ENCODE data around the gene PKP3. TPM values are rescaled to one million over a fixed set of nuclear protein-coding genes. Genes with fewer than 3 reads are reported as not detected.
"Not testable (repeated sequence)": the region's sequence is repeated elsewhere in the genome, so short reads cannot be mapped to it uniquely, and the experiment has no call there.

Gene PKP3
- total RNA-seq, 1 experiment from 2014 or later, result 177 TPM

- Mint-ChIP-seq H3K4me1 (ENCODE audit: insufficient read depth, unreplicated experiment) (peaks cover 5% of the 10 kb centered on the region), H3K4me3 (ENCODE audit: unreplicated experiment) (no peak overlapping the region), H3K9me3 (ENCODE audit: unreplicated experiment) (no peaks in the 10 kb centered on the region), H3K36me3 (ENCODE audit: insufficient read depth, unreplicated experiment) (no peaks in the 10 kb centered on the region), H3K27me3 (ENCODE audit: insufficient read depth, unreplicated experiment) (no peaks in the 10 kb centered on the region), H3K27ac (ENCODE audit: low read depth, unreplicated experiment) (no peak overlapping the region)
- TF ChIP-seq CTCF (IDR thresholded peaks at IDR 0.05; ENCODE audit: unreplicated experiment), result no peak
- no peak for DNase-seq (ENCODE audit: unreplicated experiment)
- ChIA-PET CTCF (no interaction called here), POLR2A (interaction anchor here (0.6 kb wide), 1 partner anchor 28 kb away, joined by 3 read pairs; no protein-coding TSS in a partner anchor)
- intact Hi-C loops (cut with micrococcal nuclease), result no loop called here
- no TSS peak for BruUV-seq (replicated peaks)
Observed at GRCh38 chr11:420911-421321, 26.9 kb downstream of the PKP3 start.

GRCh38 chr11:422249-422656, 28.2 kb downstream of the PKP3 start:
- H3K36me3 Mint-ChIP-seq (ENCODE audit: insufficient read depth, unreplicated experiment), result no peaks in the 10 kb centered on the region
- no peak for DNase-seq (ENCODE audit: unreplicated experiment)
- no peak overlapping the region for H3K27ac Mint-ChIP-seq (ENCODE audit: low read depth, unreplicated experiment)
- H3K4me1 Mint-ChIP-seq (ENCODE audit: insufficient read depth, unreplicated experiment), result no peaks in the 10 kb centered on the region
- intact Hi-C loops (cut with micrococcal nuclease), result no loop called here
- H3K4me3 Mint-ChIP-seq (ENCODE audit: unreplicated experiment), result no peak overlapping the region
- no peaks in the 10 kb centered on the region for H3K9me3 Mint-ChIP-seq (ENCODE audit: unreplicated experiment)
- ChIA-PET CTCF (interaction anchor here (0.7 kb wide), 1 partner anchor 179 kb away, joined by 3 read pairs; no protein-coding TSS in a partner anchor), POLR2A (interaction anchor here (0.6 to 1.2 kb wide), 3 partner anchors 17 to 29 kb away, joined by 3 read pairs; no protein-coding TSS in a partner anchor)
- no peaks in the 10 kb centered on the region for H3K27me3 Mint-ChIP-seq (ENCODE audit: insufficient read depth, unreplicated experiment)
- no peak for TF ChIP-seq CTCF (IDR thresholded peaks at IDR 0.05; ENCODE audit: unreplicated experiment)
- BruUV-seq (replicated peaks), result no TSS peak

GRCh38 chr11:424232-424631, 30.2 kb downstream of the PKP3 start:
- CTCF ChIA-PET, result no interaction called here
- BruUV-seq (replicated peaks), result no TSS peak
- H3K4me3 Mint-ChIP-seq (ENCODE audit: unreplicated experiment), result no peak overlapping the region
- peaks cover 2% of the 10 kb centered on the region for H3K36me3 Mint-ChIP-seq (ENCODE audit: insufficient read depth, unreplicated experiment)
- TF ChIP-seq CTCF (IDR thresholded peaks at IDR 0.05; ENCODE audit: unreplicated experiment), result no peak
- no peaks in the 10 kb centered on the region for H3K9me3 Mint-ChIP-seq (ENCODE audit: unreplicated experiment)
- no peak for DNase-seq (ENCODE audit: unreplicated experiment)
- POLR2A ChIA-PET, result no interaction called here
- intact Hi-C loops (cut with micrococcal nuclease), result no loop called here
- H3K27me3 Mint-ChIP-seq (ENCODE audit: insufficient read depth, unreplicated experiment), result no peaks in the 10 kb centered on the region
- no peak overlapping the region for H3K27ac Mint-ChIP-seq (ENCODE audit: low read depth, unreplicated experiment)
- H3K4me1 Mint-ChIP-seq (ENCODE audit: insufficient read depth, unreplicated experiment), result no peaks in the 10 kb centered on the region

- H3K4me1 Mint-ChIP-seq (ENCODE audit: insufficient read depth, unreplicated experiment); H3K27ac Mint-ChIP-seq (ENCODE audit: low read depth, unreplicated experiment); CTCF ChIA-PET; intact Hi-C loops (cut with micrococcal nuclease); H3K27me3 Mint-ChIP-seq (ENCODE audit: insufficient read depth, unreplicated experiment); H3K4me3 Mint-ChIP-seq (ENCODE audit: unreplicated experiment); BruUV-seq (replicated peaks); DNase-seq (ENCODE audit: unreplicated experiment); POLR2A ChIA-PET; H3K9me3 Mint-ChIP-seq (ENCODE audit: unreplicated experiment); H3K36me3 Mint-ChIP-seq (ENCODE audit: insufficient read depth, unreplicated experiment): not testable (repeated sequence)
Observed at GRCh38 chr11:424766-425165, 30.8 kb downstream of the PKP3 start.

- no TSS peak for BruUV-seq (replicated peaks)
- H3K4me3 Mint-ChIP-seq (ENCODE audit: unreplicated experiment), result no peak overlapping the region
- H3K27me3 Mint-ChIP-seq (ENCODE audit: insufficient read depth, unreplicated experiment), result no peaks in the 10 kb centered on the region
- no peak for DNase-seq (ENCODE audit: unreplicated experiment)
- ChIA-PET POLR2A (no interaction called here), CTCF (no interaction called here)
- intact Hi-C loops (cut with micrococcal nuclease), result no loop called here
- H3K27ac Mint-ChIP-seq (ENCODE audit: low read depth, unreplicated experiment), result no peak overlapping the region
- H3K9me3 Mint-ChIP-seq (ENCODE audit: unreplicated experiment), result no peaks in the 10 kb centered on the region
- no peaks in the 10 kb centered on the region for H3K4me1 Mint-ChIP-seq (ENCODE audit: insufficient read depth, unreplicated experiment)
- H3K36me3 Mint-ChIP-seq (ENCODE audit: insufficient read depth, unreplicated experiment), result peaks cover 8% of the 10 kb centered on the region
- no peak for TF ChIP-seq CTCF (IDR thresholded peaks at IDR 0.05; ENCODE audit: unreplicated experiment)
Observed at GRCh38 chr11:425301-425700, 31.3 kb downstream of the PKP3 start.
